GM12891 (cell line): Measurements from ENCODE around the gene BLOC1S3.

Source experiments
- POLR2A ChIP-seq: IDR thresholded peaks from 2 replicates; pipeline ENCODE4 v1.6.1; 2011; ENCODE audit warnings: low read depth, low read length, control low read depth
- POU2F2 ChIP-seq: IDR thresholded peaks from 2 replicates; pipeline ENCODE4 v1.6.1; 2011; ENCODE audit warnings: low read depth, mild to moderate bottlenecking, control low read depth, low read length, moderate library complexity
- SPI1 ChIP-seq: IDR thresholded peaks from 2 replicates; pipeline ENCODE4 v1.6.1; 2011; ENCODE audit warnings: low read depth, low read length, control low read depth
- TAF1 ChIP-seq: IDR thresholded peaks from 2 replicates; pipeline ENCODE4 v1.6.1; 2011; ENCODE audit warnings: low read depth, low read length, control low read depth

DNA sequence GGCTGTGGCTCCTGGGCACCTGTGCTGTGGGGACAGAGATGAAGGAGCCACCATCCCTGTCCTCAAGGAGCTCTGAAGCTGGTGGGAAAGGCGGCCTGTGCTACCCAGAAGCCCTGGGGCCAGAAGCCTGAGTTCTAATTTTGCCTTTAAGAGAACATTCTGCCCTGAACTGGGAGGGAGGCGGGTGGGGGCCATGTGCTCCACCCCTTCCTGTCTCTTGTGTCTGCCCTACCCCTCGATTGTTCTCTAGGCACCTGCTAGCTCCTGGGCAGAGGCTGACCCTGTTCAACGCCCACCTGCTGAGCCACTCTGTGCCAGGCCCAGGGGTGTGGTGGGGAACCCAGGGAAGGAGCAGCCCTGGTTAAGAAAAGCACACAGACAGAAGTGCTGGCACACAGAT lies 6.4 kb upstream of the BLOC1S3 start:
- TF ChIP-seq POU2F2 (no peak), TAF1 (no peak), POLR2A (no peak), SPI1 (no peak)
